ENCODE results near the gene INSRR. TPM values are rescaled to one million over a fixed set of nuclear protein-coding genes. Genes with fewer than 3 reads are reported as not detected.
A peak's percentile ranks its signal among the peaks of the same experiment; 100 is the strongest.

The INSRR gene
- polyA plus RNA-seq, 3 donors, result not detected

DNA sequence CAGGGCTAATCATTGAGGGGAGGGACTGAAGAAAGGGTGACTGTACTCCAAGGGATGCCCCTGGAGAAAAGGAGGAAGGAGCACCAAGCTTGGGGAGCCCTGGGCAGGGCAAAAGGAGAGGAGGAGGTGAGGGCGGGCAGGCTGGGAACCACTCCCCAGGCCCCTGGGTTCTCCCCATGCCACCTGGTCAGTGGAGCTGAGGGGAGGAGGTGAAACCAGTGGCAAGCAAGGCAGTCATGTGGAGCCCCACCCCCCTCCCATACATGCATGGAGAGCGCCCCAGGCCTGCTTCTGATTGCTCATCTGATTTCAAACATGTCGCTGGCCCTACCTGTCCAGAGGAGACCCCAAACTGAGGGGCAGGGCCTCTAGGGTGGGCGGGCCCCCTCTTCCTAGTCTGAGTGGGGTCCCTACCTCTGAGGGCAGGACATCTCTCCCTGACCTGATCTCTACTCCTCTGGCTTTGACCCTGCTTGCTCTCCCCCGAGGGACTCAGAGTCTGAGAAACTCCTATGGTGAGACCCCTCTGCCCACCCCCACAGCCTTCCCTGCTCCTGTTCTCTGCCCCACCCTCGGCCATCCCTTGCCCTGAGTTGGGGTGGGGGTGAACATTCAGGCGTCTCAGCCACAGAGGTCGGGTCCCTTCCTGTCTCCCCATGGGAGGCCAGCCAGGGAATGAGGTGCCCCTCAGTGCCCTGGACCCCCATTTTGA is 18.6 kb downstream of the INSRR start:
- Histone ChIP-seq H3K36me3 (replicated peaks in 1 of 2; ENCODE audit: control insufficient read depth in 1 of 2, insufficient read depth in 2 of 2, low read length in 2 of 2) (no peaks in the 10 kb centered on the region), H3K27ac (ENCODE audit: low read depth in 1 of 2, low read length in 2 of 2) (no peak overlapping the region), H4K20me1 (ENCODE audit: insufficient read depth, low read length) (no peaks in the 10 kb centered on the region), H3K9me3 (replicated peaks in 1 of 2; ENCODE audit: control insufficient read depth in 1 of 2, insufficient read depth in 1 of 2, low read length in 2 of 2) (peaks cover 0 to 4% of the 10 kb centered on the region in 2 donors), H3K79me2 (ENCODE audit: insufficient read depth, low read length) (no peaks in the 10 kb centered on the region), H3K4me3 (replicated peaks in 1 of 3; ENCODE audit: low read depth in 2 of 3, low read length in 3 of 3) (no peak overlapping the region), H3K9ac (ENCODE audit: insufficient read depth, low read length, poor library complexity, severe bottlenecking) (no peak overlapping the region), H3K4me2 (replicated peaks; ENCODE audit: extremely low read depth, low read length, poor library complexity, severe bottlenecking) (no peak overlapping the region), H3K4me1 (ENCODE audit: control insufficient read depth in 1 of 2, insufficient read depth in 2 of 2, low read length in 2 of 2) (peaks cover 2 to 4% of the 10 kb centered on the region in 2 donors), H2AFZ (ENCODE audit: insufficient read depth, low read depth, low read length, poor library complexity, severe bottlenecking) (no peak overlapping the region), H3K27me3 (ENCODE audit: control insufficient read depth in 2 of 2, insufficient read depth in 2 of 2, low read length in 2 of 2) (peaks cover 16 to 32% of the 10 kb centered on the region in 2 donors)
- Mint-ChIP-seq H3K27ac (no peak overlapping the region), H3K36me3 (peaks cover 0 to 1% of the 10 kb centered on the region in 2 donors), H3K4me3 (no peak overlapping the region), H3K4me1 (peaks cover 3% of the 10 kb centered on the region), H3K9me3 (peaks cover 0 to 6% (median 0%) of the 10 kb centered on the region in 7 donors), H3K27me3 (ENCODE audit: low read depth in 3 of 3) (peaks cover 32 to 65% (median 42%) of the 10 kb centered on the region in 3 donors)
- TF ChIP-seq, protein P1, sequence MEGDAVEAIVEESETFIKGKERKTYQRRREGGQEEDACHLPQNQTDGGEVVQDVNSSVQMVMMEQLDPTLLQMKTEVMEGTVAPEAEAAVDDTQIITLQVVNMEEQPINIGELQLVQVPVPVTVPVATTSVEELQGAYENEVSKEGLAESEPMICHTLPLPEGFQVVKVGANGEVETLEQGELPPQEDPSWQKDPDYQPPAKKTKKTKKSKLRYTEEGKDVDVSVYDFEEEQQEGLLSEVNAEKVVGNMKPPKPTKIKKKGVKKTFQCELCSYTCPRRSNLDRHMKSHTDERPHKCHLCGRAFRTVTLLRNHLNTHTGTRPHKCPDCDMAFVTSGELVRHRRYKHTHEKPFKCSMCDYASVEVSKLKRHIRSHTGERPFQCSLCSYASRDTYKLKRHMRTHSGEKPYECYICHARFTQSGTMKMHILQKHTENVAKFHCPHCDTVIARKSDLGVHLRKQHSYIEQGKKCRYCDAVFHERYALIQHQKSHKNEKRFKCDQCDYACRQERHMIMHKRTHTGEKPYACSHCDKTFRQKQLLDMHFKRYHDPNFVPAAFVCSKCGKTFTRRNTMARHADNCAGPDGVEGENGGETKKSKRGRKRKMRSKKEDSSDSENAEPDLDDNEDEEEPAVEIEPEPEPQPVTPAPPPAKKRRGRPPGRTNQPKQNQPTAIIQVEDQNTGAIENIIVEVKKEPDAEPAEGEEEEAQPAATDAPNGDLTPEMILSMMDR (IDR thresholded peaks at IDR 0.05), result no peak
- DNase-seq, result no peak
- intact Hi-C loops (cut with micrococcal nuclease), result no loop called here
- WGBS (ENCODE audit: insufficient coverage), result 60% methylated on average over 1 of the region's 8 CpGs

DNA sequence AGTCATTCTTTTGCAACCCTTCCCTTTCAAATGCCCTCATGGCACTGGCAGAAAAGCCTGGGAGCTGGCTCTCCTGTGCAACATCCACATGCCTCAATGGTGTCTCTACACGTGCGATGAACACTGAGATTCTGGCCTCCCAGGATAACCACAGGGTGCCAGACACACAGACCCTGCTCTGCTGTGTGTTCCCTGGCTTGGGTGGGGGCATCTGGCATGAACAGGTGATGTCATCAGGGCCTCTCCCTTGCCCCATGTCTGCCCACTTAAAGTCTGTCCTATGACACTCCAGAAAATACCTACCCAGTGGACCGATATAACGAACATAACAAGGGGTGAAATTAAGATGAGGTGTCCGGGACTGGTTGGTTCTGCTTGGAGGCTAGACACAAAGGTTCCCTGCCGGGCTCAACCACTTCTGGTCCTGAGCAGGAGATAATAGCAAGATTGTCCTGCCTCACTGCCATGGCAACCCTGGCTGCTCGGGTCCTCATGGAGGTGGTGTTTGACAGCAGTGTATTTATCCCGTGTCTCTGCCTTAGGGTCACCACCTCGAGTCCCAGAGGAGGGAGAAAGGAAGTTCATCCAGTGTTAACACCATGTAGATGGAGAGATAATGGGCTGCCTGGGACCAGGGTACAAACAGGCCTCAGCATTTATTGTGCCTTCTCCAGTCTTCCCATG is 19.3 kb downstream of the INSRR start:
- Histone ChIP-seq H3K27ac (ENCODE audit: low read depth in 1 of 2, low read length in 2 of 2) (no peak overlapping the region), H3K4me2 (replicated peaks; ENCODE audit: extremely low read depth, low read length, poor library complexity, severe bottlenecking) (no peak overlapping the region), H2AFZ (ENCODE audit: insufficient read depth, low read depth, low read length, poor library complexity, severe bottlenecking) (no peak overlapping the region), H3K9me3 (replicated peaks in 1 of 2; ENCODE audit: control insufficient read depth in 1 of 2, insufficient read depth in 1 of 2, low read length in 2 of 2) (no peaks in the 10 kb centered on the region), H3K27me3 (ENCODE audit: control insufficient read depth in 2 of 2, insufficient read depth in 2 of 2, low read length in 2 of 2) (peaks cover 9 to 31% of the 10 kb centered on the region in 2 donors), H3K4me3 (replicated peaks in 1 of 3; ENCODE audit: low read depth in 2 of 3, low read length in 3 of 3) (no peak overlapping the region), H4K20me1 (ENCODE audit: insufficient read depth, low read length) (no peaks in the 10 kb centered on the region), H3K9ac (ENCODE audit: insufficient read depth, low read length, poor library complexity, severe bottlenecking) (no peak overlapping the region), H3K79me2 (ENCODE audit: insufficient read depth, low read length) (no peaks in the 10 kb centered on the region), H3K4me1 (ENCODE audit: control insufficient read depth in 1 of 2, insufficient read depth in 2 of 2, low read length in 2 of 2) (no peaks in the 10 kb centered on the region), H3K36me3 (replicated peaks in 1 of 2; ENCODE audit: control insufficient read depth in 1 of 2, insufficient read depth in 2 of 2, low read length in 2 of 2) (no peaks in the 10 kb centered on the region)
- intact Hi-C loops (cut with micrococcal nuclease), result no loop called here
- DNase-seq, result no peak
- H3K4me1 Mint-ChIP-seq, result no peaks in the 10 kb centered on the region
- peaks cover 0 to 1% of the 10 kb centered on the region in 2 donors for H3K36me3 Mint-ChIP-seq
- H3K9me3 Mint-ChIP-seq, result peaks cover 0 to 3% (median 0%) of the 10 kb centered on the region in 7 donors
- 39% methylated on average over 7 of the region's 9 CpGs for WGBS (ENCODE audit: insufficient coverage)
- H3K27ac Mint-ChIP-seq, result peak overlapping the region in 1 of 7 donors; percentile 9
- TF ChIP-seq, protein P1 (IDR thresholded peaks at IDR 0.05), result no peak
- H3K4me3 Mint-ChIP-seq, result no peak overlapping the region
- H3K27me3 Mint-ChIP-seq (ENCODE audit: low read depth in 3 of 3), result peaks cover 25 to 62% (median 36%) of the 10 kb centered on the region in 3 donors

Measured in CD14-positive monocyte (primary cell).